Colonic mucosa (tissue), 4 donors: ENCODE measurements around the gene DUS1L. TPM values are rescaled to one million over a fixed set of nuclear protein-coding genes. Genes with fewer than 3 reads are reported as not detected.

ENCODE experiments used
- DNase-seq: peaks from one replicate; pipeline ENCODE4 v3.0.0-alpha.2; 2020
- H3K27ac ChIP-seq: fragments of 200-600 bp; one replicate; pipeline ENCODE4 v1.8.0; 2021
- H3K27me3 ChIP-seq: fragments of 200-600 bp; one replicate; pipeline ENCODE4 v1.8.0; 2021
- H3K36me3 ChIP-seq: fragments of 200-600 bp; one replicate; pipeline ENCODE4 v1.8.0; 2021
- H3K4me1 ChIP-seq: fragments of 200-600 bp; one replicate; pipeline ENCODE4 v1.8.0; 2021; ENCODE audit warnings: mild to moderate bottlenecking
- H3K4me3 ChIP-seq: fragments of 200-600 bp; one replicate; pipeline ENCODE4 v1.8.0; 2021
- H3K9ac ChIP-seq, 2 donors: one replicate each; pipeline ENCODE4 v1.7.0; 2013; ENCODE audit warnings: control low read depth in 2 of 2, low read depth in 2 of 2, low read length in 2 of 2
- H3K9me3 ChIP-seq: fragments of 200-600 bp; one replicate; pipeline ENCODE4 v1.8.0; 2021
- intact Hi-C: fragments of 100-400 bp; cut with DNase I; formaldehyde crosslinking; loops from one replicate; pipeline ENCODE4 v1.14.1; 2022
- total RNA-seq, 2 donors: library from RNA; stranded (reverse); fragmentation: NEBNext Ultra II Directional in 1 of 2; extraction: Animal tissue kit (Norgen Biotek cat#: 25700) in 1 of 2; gene quantifications; one replicate each; pipeline ENCODE4 v1.2.1, GENCODE V29; 2021
- TF ChIP-seq, protein P1 (sequence below): fragments of 200-600 bp; IDR thresholded peaks from one replicate; pipeline ENCODE4 v1.8.0; 2022; ENCODE audit warnings: antibody characterized with exemption, mild to moderate bottlenecking
- donor health status: healthy.
- donor health status: DM: no; HTN: no; CAD: no.
- donor health status: DM: no; HTN: no; CAD: no.

DUS1L gene
- total RNA-seq, 2 donors from 2014 or later, result 113 to 253 TPM

DNA sequence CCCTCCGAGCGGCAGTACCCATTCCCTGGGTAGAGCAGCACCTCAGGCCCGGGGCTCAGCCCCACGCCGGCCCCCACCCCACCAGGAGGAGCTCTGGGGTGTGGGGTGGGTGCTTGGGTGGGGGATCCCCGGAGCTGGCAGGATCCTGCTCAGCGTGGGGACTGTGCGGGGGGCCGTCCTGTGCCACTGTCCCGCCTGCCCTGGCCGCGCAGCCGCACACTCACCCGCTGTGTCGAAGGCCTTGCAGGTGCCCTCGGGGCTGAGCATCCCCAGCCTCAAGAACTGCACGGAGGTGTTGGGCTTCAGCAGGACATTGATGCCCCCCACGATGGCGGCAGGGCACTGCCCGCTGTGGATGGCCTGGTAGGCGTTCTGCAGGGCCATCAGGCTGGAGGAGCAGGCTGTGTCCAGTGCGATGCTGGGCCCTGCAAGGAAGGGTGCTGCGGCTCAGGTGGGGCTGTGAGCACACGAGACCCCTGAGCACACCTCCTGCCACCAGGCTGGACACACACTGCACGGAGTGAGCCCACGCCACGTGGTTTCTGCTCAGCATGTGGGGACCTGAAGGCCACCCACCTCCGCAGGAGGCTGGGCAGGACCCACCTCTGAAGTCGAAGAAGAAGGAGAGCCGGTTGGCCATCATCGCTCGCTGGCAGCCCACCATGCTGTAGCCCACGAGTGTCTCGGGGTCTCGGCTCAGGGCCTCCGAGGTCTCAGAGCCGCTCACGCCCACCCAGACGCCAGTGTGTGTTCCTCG lies 27.6 kb upstream of the DUS1L start:
- Histone ChIP-seq H3K36me3 (peaks cover 47% of the 10 kb centered on the region), H3K9me3 (no peaks in the 10 kb centered on the region), H3K9ac (no peak overlapping the region), H3K4me1 (peaks cover 11% of the 10 kb centered on the region), H3K27me3 (no peaks in the 10 kb centered on the region), H3K4me3 (no peak overlapping the region), H3K27ac (no peak overlapping the region)
- intact Hi-C loops, result no loop called here
- TF ChIP-seq, protein P1, sequence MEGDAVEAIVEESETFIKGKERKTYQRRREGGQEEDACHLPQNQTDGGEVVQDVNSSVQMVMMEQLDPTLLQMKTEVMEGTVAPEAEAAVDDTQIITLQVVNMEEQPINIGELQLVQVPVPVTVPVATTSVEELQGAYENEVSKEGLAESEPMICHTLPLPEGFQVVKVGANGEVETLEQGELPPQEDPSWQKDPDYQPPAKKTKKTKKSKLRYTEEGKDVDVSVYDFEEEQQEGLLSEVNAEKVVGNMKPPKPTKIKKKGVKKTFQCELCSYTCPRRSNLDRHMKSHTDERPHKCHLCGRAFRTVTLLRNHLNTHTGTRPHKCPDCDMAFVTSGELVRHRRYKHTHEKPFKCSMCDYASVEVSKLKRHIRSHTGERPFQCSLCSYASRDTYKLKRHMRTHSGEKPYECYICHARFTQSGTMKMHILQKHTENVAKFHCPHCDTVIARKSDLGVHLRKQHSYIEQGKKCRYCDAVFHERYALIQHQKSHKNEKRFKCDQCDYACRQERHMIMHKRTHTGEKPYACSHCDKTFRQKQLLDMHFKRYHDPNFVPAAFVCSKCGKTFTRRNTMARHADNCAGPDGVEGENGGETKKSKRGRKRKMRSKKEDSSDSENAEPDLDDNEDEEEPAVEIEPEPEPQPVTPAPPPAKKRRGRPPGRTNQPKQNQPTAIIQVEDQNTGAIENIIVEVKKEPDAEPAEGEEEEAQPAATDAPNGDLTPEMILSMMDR, result no peak
- no peak for DNase-seq

DNA sequence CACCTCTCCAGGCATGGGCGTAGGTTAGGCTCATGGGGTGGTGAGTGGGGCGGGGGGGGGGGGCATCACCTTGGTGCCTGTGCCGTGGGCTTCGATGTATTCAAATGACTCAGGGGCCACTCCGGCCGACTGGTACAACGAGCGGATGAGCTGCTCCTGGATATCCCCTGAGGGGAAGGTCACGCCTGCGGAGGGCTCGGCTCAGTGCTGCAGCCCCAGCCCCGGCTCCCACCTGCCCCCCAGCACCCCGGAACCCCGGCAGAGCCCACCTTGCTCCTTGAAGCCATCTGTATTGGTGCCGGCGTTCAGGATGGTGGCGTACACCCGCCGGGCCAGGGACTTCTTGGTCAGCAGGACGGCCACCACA lies 27.0 kb upstream of the DUS1L start:
- H3K36me3 ChIP-seq, result peaks cover 52% of the 10 kb centered on the region
- no peaks in the 10 kb centered on the region for H3K27me3 ChIP-seq
- peaks cover 11% of the 10 kb centered on the region for H3K4me1 ChIP-seq
- no peak overlapping the region for H3K9ac ChIP-seq
- no peaks in the 10 kb centered on the region for H3K9me3 ChIP-seq
- H3K27ac ChIP-seq, result no peak overlapping the region
- DNase-seq, result no peak
- intact Hi-C loops, result no loop called here
- no peak overlapping the region for H3K4me3 ChIP-seq
- TF ChIP-seq, protein P1, result no peak

DNA sequence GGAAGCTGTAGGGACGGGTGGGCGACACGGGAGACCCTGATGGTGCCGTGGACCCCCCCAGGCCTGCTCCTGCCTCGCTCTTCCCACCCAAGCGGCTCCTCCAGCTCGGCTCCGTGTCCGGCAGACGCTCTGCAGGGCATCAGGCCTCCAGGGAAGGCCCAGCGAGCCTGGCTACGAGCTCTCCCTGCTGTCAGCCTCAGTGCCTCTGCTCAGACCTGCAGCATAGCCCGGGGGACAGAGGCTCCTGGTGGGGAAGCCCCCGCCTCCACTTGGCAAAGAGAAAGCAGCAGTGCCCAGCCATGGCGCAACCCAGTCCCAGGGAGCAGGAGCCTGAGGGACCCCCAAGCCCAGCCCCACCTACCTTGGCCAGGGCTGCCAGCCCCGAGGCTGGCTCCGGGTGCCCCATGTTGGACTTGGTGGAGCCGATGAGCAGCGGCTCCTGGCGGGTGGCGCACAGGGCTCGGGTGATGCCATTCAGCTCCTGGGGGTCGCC lies 26.5 kb upstream of the DUS1L start:
- peaks cover 57% of the 10 kb centered on the region for H3K36me3 ChIP-seq
- no peak overlapping the region for H3K4me3 ChIP-seq
- TF ChIP-seq, protein P1, result no peak
- no peak overlapping the region for H3K9ac ChIP-seq
- no peak overlapping the region for H3K27ac ChIP-seq
- no peaks in the 10 kb centered on the region for H3K9me3 ChIP-seq
- DNase-seq, result no peak
- intact Hi-C loops, result no loop called here
- no peaks in the 10 kb centered on the region for H3K27me3 ChIP-seq
- H3K4me1 ChIP-seq, result peaks cover 10% of the 10 kb centered on the region

DNA sequence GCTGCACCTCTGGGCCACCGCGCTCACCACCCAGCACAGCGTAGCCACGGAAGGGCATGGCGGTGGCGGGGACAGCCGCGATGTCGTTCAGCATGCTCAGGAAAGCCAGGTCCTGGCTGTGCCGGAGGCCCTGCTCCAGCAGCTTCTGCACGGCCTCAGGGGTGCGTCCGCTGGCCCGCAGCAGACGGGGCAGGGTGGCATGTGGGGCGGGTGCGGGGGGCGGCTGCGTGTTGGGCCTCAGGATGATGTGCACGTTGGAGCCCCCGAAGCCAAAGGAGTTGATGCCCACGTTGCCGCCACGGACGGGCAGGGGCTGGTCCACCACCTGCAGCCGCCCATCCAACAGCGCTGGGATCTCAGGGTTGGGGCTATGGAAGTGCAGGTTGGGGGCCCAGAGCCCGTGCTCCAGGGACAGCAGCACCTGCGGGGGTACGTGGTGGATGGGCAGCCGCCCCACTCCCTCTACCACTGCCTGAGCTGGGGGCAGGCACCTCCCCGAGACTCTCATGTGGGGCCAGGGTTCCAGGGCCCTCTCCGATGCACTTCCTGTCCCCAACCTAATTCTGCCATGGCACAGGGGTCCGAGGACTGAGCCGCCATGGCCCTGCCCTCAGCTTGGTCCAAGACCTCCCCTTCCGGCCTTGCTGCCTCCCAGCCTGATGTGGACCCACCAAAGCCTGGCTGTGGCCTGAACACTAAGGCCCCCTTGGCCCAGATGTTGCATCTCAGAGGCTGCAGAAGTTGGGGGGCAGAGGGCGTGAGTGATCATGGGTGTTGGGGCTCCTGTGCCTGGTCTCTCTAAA lies 25.9 kb upstream of the DUS1L start:
- no peaks in the 10 kb centered on the region for H3K27me3 ChIP-seq
- H3K27ac ChIP-seq, result no peak overlapping the region
- no peaks in the 10 kb centered on the region for H3K9me3 ChIP-seq
- peaks cover 64% of the 10 kb centered on the region for H3K36me3 ChIP-seq
- H3K4me1 ChIP-seq, result peaks cover 3% of the 10 kb centered on the region
- TF ChIP-seq, protein P1, result no peak
- intact Hi-C loops, result no loop called here
- H3K9ac ChIP-seq, result no peak overlapping the region
- H3K4me3 ChIP-seq, result no peak overlapping the region
- DNase-seq, result no peak

DNA sequence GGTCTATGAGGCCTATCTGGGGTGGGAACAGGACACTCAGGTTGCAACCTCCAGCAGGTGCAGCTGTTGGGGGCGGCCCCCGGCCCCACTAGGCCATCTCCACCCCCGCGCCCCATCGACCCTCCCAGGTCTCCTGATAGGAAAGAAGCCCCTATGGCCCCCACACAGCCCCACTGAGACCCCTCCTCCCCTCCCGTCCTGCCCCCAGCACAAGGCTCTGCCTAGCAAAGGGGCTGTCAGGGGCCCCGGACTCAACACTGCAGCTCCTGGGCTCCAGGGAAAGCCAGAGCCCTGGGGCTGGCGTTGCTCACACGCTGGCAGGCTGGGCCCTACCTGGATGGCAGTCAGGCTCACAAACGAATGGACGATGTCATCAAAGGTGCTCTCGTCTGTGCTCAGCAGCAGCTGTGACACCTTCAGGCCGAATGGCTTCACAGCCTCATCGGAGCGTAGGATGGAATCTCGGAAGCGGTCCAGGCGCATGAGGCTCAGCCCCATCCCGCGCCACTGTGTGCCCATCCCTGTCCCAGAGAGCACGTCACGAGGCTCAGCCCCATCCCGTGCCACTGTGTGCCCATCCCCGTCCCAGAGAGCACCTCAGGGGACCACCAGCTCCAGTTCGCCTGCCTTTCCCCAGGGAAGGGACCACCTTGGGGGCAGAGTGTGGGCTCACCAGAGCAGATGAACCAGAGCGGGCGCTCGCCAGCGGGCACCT lies 25.1 kb upstream of the DUS1L start:
- TF ChIP-seq, protein P1, result no peak
- H3K9ac ChIP-seq, result no peak overlapping the region
- no peak overlapping the region for H3K4me3 ChIP-seq
- intact Hi-C loops, result no loop called here
- peaks cover 64% of the 10 kb centered on the region for H3K36me3 ChIP-seq
- DNase-seq, result no peak
- no peaks in the 10 kb centered on the region for H3K9me3 ChIP-seq
- no peaks in the 10 kb centered on the region for H3K4me1 ChIP-seq
- no peak overlapping the region for H3K27ac ChIP-seq
- no peaks in the 10 kb centered on the region for H3K27me3 ChIP-seq
